BLaER1 treated with 17β-estradiol and CSF1 and Interleukin-3, amounts not matched to agents 10 nM and 100 nM (cell line): ENCODE measurements around the gene TMEM139.

ENCODE experiments used
- H3K27ac ChIP-seq, 11 experiments: shearing (Covaris generic); formaldehyde crosslinking; 2 replicates each; pipeline ENCODE4 v1.8.1; 2022
- H3K27me3 ChIP-seq, 11 experiments: shearing (Covaris generic); formaldehyde crosslinking; 2 replicates each; pipeline ENCODE4 v1.8.1; 2022
- H3K36me3 ChIP-seq, 11 experiments: shearing (Covaris generic); formaldehyde crosslinking; 2 replicates each; pipeline ENCODE4 v1.8.1; 2022
- H3K4me1 ChIP-seq, 10 experiments: shearing (Covaris generic); formaldehyde crosslinking; 2 replicates each; pipeline ENCODE4 v1.8.1; 2022
- H3K4me2 ChIP-seq, 11 experiments: shearing (Covaris generic); formaldehyde crosslinking; 2 replicates each; pipeline ENCODE4 v1.8.1; 2022
- H3K4me3 ChIP-seq, 10 experiments: shearing (Covaris generic); formaldehyde crosslinking; 2 replicates each; pipeline ENCODE4 v1.8.1; 2022
- H3K9ac ChIP-seq, 11 experiments: shearing (Covaris generic); formaldehyde crosslinking; 2 replicates each; pipeline ENCODE4 v1.8.1; 2022
- H3K9me3 ChIP-seq, 11 experiments: shearing (Covaris generic); formaldehyde crosslinking; replicated peaks in 1 of 11; 2 replicates each; pipeline ENCODE4 v1.8.1; 2022
- H4K20me1 ChIP-seq, 11 experiments: shearing (Covaris generic); formaldehyde crosslinking; 2 replicates each; pipeline ENCODE4 v1.8.1; 2022
- Cebpa-rat ChIP-seq, 11 experiments: shearing (Covaris generic); IDR thresholded peaks; 2 replicates each; pipeline ENCODE4 v1.8.1; 2022

Gene TMEM139

DNA sequence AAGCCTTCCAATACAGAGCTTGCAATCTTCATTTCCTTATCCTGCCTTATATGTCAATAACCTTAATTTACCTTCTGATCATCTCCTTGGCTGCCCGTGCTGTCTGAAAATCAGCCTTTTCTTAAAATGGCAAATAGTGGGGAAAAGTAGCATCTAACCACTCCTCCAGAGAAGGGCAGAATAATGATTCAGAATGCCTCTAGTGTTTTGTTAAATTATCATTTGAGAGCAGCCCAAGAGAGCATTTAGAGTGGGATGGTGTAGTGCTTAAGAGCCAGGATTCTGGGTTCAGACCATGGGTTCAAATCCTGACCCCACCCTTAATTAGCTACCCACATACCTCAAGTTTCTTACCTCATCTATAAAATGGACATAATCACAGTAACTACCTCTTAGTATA lies 4.6 kb upstream of the TMEM139 start:
- no peak overlapping the region for H3K27ac ChIP-seq
- H3K9ac ChIP-seq = no peak overlapping the region
- H4K20me1 ChIP-seq = no peaks in the 10 kb centered on the region
- peak overlapping the region in 2 of 11 experiments; percentile 5 to 21; a peak in 1 of 22 replicates for H3K4me2 ChIP-seq
- no peaks in the 10 kb centered on the region for H3K27me3 ChIP-seq
- no peaks in the 10 kb centered on the region for H3K36me3 ChIP-seq
- no peak overlapping the region for H3K4me3 ChIP-seq
- H3K4me1 ChIP-seq = peaks cover 0 to 25% (median 7%) of the 10 kb centered on the region in 10 experiments; a peak in 12 of 20 replicates
- TF ChIP-seq Cebpa-rat (IDR thresholded peaks at IDR 0.05) = no peak
- H3K9me3 ChIP-seq = no peaks in the 10 kb centered on the region

DNA sequence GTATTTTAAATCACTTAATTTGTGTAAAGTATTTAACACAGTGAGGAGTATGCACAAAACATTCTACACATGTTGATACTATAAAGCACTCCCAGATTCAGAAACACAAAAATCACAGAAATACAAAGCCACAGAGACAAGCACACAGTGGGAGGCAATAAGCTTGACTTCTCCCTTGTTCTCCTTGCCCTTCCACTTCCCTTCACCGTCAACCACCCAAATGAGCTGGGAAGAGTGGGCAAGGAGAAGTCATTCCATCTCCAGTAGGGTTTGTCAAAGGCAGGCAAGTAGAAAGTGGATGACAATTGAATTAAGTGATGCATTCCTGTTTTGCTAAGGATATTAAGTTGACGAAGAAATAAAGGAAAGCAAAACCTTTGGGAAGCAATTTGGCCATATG lies 4.2 kb upstream of the TMEM139 start:
- H3K27me3 ChIP-seq = no peaks in the 10 kb centered on the region
- H4K20me1 ChIP-seq = no peaks in the 10 kb centered on the region
- no peak overlapping the region for H3K9ac ChIP-seq
- H3K9me3 ChIP-seq = no peaks in the 10 kb centered on the region
- H3K36me3 ChIP-seq = no peaks in the 10 kb centered on the region
- TF ChIP-seq Cebpa-rat (IDR thresholded peaks at IDR 0.05) = no peak
- H3K4me3 ChIP-seq = no peak overlapping the region
- H3K4me2 ChIP-seq = peak overlapping the region in 2 of 11 experiments; percentile 5 to 9; a peak in 1 of 22 replicates
- peaks cover 0 to 25% (median 7%) of the 10 kb centered on the region in 10 experiments; a peak in 12 of 20 replicates for H3K4me1 ChIP-seq
- H3K27ac ChIP-seq = no peak overlapping the region

DNA sequence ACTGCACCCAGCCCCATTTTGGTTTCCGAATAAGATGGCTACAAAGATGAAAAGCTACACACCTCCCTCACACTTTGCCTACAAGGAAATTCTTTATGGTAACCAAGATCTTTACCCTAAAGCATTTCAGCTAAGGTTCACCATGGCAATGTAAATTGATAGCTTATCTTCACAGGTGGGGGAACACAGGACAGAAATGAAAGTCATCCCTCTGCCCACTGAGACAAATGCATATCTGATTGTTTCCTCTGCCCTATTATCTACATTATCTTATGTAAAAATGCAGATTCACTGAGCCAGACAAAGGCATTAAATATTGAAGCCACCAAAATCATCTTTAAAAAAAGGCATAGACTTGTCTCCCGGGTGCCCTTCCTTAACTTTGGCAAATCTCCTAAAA lies 3.2 kb upstream of the TMEM139 start:
- no peak overlapping the region for H3K4me2 ChIP-seq
- TF ChIP-seq Cebpa-rat (IDR thresholded peaks at IDR 0.05) = no peak
- no peaks in the 10 kb centered on the region for H3K36me3 ChIP-seq
- no peak overlapping the region for H3K9ac ChIP-seq
- H3K27ac ChIP-seq = no peak overlapping the region
- no peaks in the 10 kb centered on the region for H4K20me1 ChIP-seq
- no peak overlapping the region for H3K4me3 ChIP-seq
- H3K9me3 ChIP-seq = 0 out of 22 replicates have a peak, but pooled peaks cover 0 to 2% (median 0%) of the 10 kb centered on the region in 11 experiments
- peaks cover 0 to 25% (median 7%) of the 10 kb centered on the region in 10 experiments; a peak in 12 of 20 replicates for H3K4me1 ChIP-seq
- no peaks in the 10 kb centered on the region for H3K27me3 ChIP-seq

DNA sequence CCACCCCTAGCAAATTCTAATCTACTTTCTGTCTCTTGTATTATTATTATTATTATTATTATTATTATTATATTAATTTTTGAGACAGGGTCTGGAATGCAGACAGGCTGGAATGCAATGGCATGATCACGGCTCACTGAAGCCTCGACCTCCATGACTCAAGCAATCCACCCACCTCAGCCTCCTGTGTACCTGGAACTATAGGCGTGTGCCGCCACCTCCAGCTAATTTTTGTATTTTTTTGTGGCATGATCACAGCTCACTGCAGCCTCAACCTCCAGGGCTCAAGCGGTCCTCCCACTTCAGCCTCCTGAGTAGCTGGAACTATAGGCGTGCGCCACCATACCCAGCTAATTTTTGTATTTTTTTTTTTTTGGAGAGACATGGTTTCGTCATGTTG lies 2.6 kb upstream of the TMEM139 start:
- peaks cover 0 to 25% (median 7%) of the 10 kb centered on the region in 10 experiments; a peak in 12 of 20 replicates for H3K4me1 ChIP-seq
- H3K9me3 ChIP-seq = peaks cover 0 to 8% (median 0%) of the 10 kb centered on the region in 11 experiments; a peak in 9 of 22 replicates
- H3K27ac ChIP-seq = no peak overlapping the region
- H3K36me3 ChIP-seq = no peaks in the 10 kb centered on the region
- H3K4me2 ChIP-seq = no peak overlapping the region
- no peak for TF ChIP-seq Cebpa-rat (IDR thresholded peaks at IDR 0.05)
- H3K9ac ChIP-seq = no peak overlapping the region
- H4K20me1 ChIP-seq = no peaks in the 10 kb centered on the region
- no peak overlapping the region for H3K4me3 ChIP-seq
- no peaks in the 10 kb centered on the region for H3K27me3 ChIP-seq

DNA sequence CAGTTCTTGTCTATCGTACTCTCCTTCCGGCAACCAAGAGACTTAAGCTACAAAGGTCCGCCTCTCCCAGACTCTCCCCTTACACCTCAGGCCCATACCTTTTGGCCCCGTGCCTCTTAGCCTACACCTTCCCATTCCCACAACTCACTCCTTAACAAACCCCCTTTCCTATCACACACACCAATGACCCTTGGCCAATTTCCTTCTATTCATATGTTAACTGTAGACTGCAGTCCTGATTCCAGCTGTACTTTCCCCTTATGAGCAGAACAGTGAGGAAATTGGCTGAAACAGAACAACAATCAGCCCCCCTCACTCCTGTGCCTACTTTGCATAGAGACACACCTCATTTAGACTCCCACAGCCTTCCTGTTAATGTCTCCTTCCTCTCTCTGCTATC lies 1.4 kb upstream of the TMEM139 start:
- no peaks in the 10 kb centered on the region for H3K36me3 ChIP-seq
- no peaks in the 10 kb centered on the region for H4K20me1 ChIP-seq
- peaks cover 0 to 31% (median 13%) of the 10 kb centered on the region in 10 experiments; a peak in 14 of 20 replicates for H3K4me1 ChIP-seq
- no peak overlapping the region for H3K4me3 ChIP-seq
- H3K27me3 ChIP-seq = no peaks in the 10 kb centered on the region
- TF ChIP-seq Cebpa-rat (IDR thresholded peaks at IDR 0.05) = no peak
- no peak overlapping the region for H3K27ac ChIP-seq
- peaks cover 0 to 15% (median 0%) of the 10 kb centered on the region in 11 experiments; a peak in 11 of 22 replicates for H3K9me3 ChIP-seq
- H3K9ac ChIP-seq = no peak overlapping the region
- peak overlapping the region in 5 of 11 experiments; percentile 1 to 36 (median 22); a peak in 5 of 22 replicates for H3K4me2 ChIP-seq

DNA sequence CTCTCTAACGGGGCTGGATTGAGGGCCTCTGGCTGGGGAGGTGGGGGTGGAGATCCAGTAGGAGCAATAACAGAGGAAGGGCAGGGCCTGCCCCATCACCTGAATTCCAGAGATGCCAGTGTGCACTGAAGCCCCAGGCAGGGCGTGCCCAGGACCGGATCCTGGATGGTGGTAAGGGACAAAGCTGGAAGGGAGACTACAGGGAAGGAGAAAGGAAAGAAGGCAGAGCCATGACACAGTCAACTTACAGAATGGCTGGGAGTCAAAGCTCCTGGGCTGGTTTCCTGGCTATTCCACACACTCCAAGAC lies 666 bp downstream of the TMEM139 start:
- Histone ChIP-seq H3K4me2 (no peak overlapping the region), H3K9me3 (peaks cover 0 to 15% (median 0%) of the 10 kb centered on the region in 11 experiments; a peak in 11 of 22 replicates), H3K27me3 (no peaks in the 10 kb centered on the region), H3K4me1 (peaks cover 12 to 29% (median 25%) of the 10 kb centered on the region in 10 experiments), H3K27ac (no peak overlapping the region), H3K9ac (no peak overlapping the region), H3K36me3 (peaks cover 0 to 10% (median 6%) of the 10 kb centered on the region in 11 experiments; a peak in 14 of 22 replicates), H4K20me1 (peaks cover 0 to 18% (median 11%) of the 10 kb centered on the region in 11 experiments; a peak in 18 of 22 replicates), H3K4me3 (no peak overlapping the region)
- no peak for TF ChIP-seq Cebpa-rat (IDR thresholded peaks at IDR 0.05)

DNA sequence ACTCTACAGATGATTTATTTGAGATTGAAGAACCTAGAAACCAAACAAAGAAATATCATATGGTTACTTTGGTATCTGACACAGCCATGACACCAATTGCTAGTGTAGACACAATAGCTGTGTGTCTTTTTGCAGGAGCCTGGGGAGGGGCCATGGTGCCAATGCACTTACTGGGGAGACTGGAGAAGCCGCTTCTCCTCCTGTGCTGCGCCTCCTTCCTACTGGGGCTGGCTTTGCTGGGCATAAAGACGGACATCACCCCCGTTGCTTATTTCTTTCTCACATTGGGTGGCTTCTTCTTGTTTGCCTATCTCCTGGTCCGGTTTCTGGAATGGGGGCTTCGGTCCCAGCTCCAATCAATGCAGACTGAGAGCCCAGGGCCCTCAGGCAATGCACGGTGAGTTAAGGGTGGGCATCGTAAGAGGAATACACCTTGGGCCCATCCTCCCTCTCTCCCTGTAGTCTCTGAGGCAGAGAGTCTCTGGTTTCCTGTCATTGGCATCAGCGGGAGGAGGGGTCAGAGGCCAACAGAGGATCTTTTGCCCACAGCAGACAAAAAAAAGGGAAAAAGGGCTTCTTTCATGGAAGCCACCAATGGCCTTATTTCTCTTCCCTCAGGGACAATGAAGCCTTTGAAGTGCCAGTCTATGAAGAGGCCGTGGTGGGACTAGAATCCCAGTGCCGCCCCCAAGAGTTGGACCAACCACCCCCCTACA lies 1.2 kb downstream of the TMEM139 start:
- Histone ChIP-seq H4K20me1 (peaks cover 0 to 24% (median 16%) of the 10 kb centered on the region in 11 experiments; a peak in 19 of 22 replicates), H3K4me3 (no peak overlapping the region), H3K9me3 (peaks cover 0 to 15% (median 0%) of the 10 kb centered on the region in 11 experiments; a peak in 11 of 22 replicates), H3K4me2 (no peak overlapping the region), H3K27me3 (no peaks in the 10 kb centered on the region), H3K4me1 (peaks cover 17 to 31% (median 29%) of the 10 kb centered on the region in 10 experiments), H3K9ac (no peak overlapping the region), H3K36me3 (peaks cover 0 to 16% (median 11%) of the 10 kb centered on the region in 11 experiments; a peak in 14 of 22 replicates), H3K27ac (no peak overlapping the region)
- TF ChIP-seq Cebpa-rat (IDR thresholded peaks at IDR 0.05) = no peak

DNA sequence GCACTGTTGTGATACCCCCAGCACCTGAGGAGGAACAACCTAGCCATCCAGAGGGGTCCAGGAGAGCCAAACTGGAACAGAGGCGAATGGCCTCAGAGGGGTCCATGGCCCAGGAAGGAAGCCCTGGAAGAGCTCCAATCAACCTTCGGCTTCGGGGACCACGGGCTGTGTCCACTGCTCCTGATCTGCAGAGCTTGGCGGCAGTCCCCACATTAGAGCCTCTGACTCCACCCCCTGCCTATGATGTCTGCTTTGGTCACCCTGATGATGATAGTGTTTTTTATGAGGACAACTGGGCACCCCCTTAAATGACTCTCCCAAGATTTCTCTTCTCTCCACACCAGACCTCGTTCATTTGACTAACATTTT lies 1.7 kb downstream of the TMEM139 start:
- Histone ChIP-seq H3K4me1 (peaks cover 19 to 36% (median 32%) of the 10 kb centered on the region in 10 experiments), H3K27ac (no peak overlapping the region), H3K4me3 (no peak overlapping the region), H4K20me1 (peaks cover 0 to 29% (median 21%) of the 10 kb centered on the region in 11 experiments; a peak in 19 of 22 replicates), H3K9me3 (peaks cover 0 to 15% (median 0%) of the 10 kb centered on the region in 11 experiments; a peak in 11 of 22 replicates), H3K27me3 (no peaks in the 10 kb centered on the region), H3K36me3 (peaks cover 3 to 21% (median 16%) of the 10 kb centered on the region in 11 experiments; a peak in 21 of 22 replicates), H3K4me2 (no peak overlapping the region), H3K9ac (no peak overlapping the region)
- no peak for TF ChIP-seq Cebpa-rat (IDR thresholded peaks at IDR 0.05)

DNA sequence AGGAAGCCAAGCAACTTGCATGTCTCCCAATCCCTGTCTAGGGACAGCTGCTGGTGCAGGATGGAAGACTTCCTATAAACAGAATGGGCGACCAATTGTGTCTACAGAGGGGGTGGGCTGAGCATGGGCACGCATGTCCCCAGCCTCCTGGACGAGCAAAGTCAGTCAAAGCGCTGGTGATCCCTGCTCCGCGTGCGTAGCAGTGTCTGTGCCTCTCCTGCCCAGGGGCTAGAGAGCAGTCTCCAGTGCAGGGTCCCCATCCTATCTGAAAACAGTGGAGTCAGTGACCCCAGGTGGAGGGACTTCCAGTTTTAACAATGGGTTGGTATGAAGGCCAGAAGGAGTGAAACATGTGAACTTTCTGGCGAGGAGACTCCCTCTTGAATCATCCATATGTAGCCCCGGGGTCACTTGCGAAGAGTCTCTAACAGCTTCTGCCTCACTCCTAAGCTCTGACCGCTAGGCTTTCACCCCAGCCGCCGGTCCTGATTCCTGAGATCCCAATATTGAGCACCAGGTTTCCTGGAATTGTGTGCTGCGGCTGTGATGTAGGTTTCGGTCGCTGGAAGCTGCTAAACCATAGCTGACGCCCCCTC lies 2.7 kb downstream of the TMEM139 start:
- Histone ChIP-seq H3K9me3 (peaks cover 0 to 15% (median 0%) of the 10 kb centered on the region in 11 experiments; a peak in 11 of 22 replicates), H3K4me3 (peak overlapping the region in 9 of 10 experiments; percentile 86 to 99 (median 91); a peak in 13 of 20 replicates), H3K4me2 (peak overlapping the region; percentile 10 to 79 (median 56); a peak in 19 of 22 replicates), H3K4me1 (peaks cover 19 to 46% (median 34%) of the 10 kb centered on the region in 10 experiments), H3K9ac (peak overlapping the region in 7 of 11 experiments; percentile 7 to 58 (median 44); a peak in 8 of 22 replicates), H3K27me3 (no peaks in the 10 kb centered on the region), H3K27ac (peak overlapping the region in 10 of 11 experiments; percentile 24 to 98 (median 92); a peak in 17 of 22 replicates), H3K36me3 (peaks cover 12 to 30% (median 26%) of the 10 kb centered on the region in 11 experiments), H4K20me1 (peaks cover 0 to 38% (median 29%) of the 10 kb centered on the region in 11 experiments; a peak in 19 of 22 replicates)
- no peak for TF ChIP-seq Cebpa-rat (IDR thresholded peaks at IDR 0.05)
